K562 (cell line): Measurements from ENCODE around the gene ADAMTS14. TPM values are rescaled to one million over a fixed set of nuclear protein-coding genes. Genes with fewer than 3 reads are reported as not detected.
A peak's percentile ranks its signal among the peaks of the same experiment; 100 is the strongest.

Experiments used
- ATAC-seq: fragments of 200-7000 bp; cut with Tn5 transposase; 3 replicates; pipeline ENCODE4 v1.9.1; 2020; ENCODE audit warnings: moderate library complexity
- BruUV-seq: library from RNA; stranded (reverse); fragments of 400-500 nt; replicated peaks from 2 replicates; lab custom pipeline; 2021; lab: Mats Ljungman, UMichigan
- CTCF ChIA-PET: fragments of 300-600 bp; formaldehyde crosslinking; extraction: SDS; loops from one replicate; lab custom pipeline; 2021; ENCODE audit warnings: low intra/inter-chr PET ratio; lab: Yijun Ruan, JAX
- POLR2A ChIA-PET: fragments of 300-600, 350-650 bp; sonication (Branson Sonifier 250); formaldehyde crosslinking; extraction: SDS; loops from one replicate; lab custom pipeline; 2021; ENCODE audit warnings: antibody characterized with exemption, inconsistent platforms; lab: Yijun Ruan, JAX
- DNase-seq, 4 experiments: peaks; one replicate each; pipeline versions ENCODE4 v3.0.0 to v3.0.0-alpha.2; 2011 to 2018; ENCODE audit warnings: low spot score in 3 of 4, mixed read lengths in 3 of 4; ENCODE audit errors: extremely low read depth in 1 of 4
- FAIRE-seq: peaks from 2 replicates; lab custom pipeline; 2011; peaks lifted over from hg19 to GRCh38; lab: Jason Lieb, UNC
- H2AFZ ChIP-seq: 2 replicates; pipeline ENCODE4 v1.6.0; 2011; ENCODE audit warnings: low read depth, low read length, control low read depth, inconsistent platforms
- H3K27ac ChIP-seq: fragments of 200-600 bp; 3 replicates; pipeline ENCODE4 v1.8.0; 2011; ENCODE audit warnings: low read depth, mild to moderate bottlenecking, control low read depth, inconsistent platforms, low read length, moderate library complexity, mixed read lengths; ENCODE audit errors: extremely low read depth
- H3K27me3 ChIP-seq, 2 experiments: fragments of 300-600 bp in 1 of 2; 2 replicates in 1 of 2; 3 replicates in 1 of 2; pipeline versions ENCODE4 v1.6.0 to v1.8.0; 2011; ENCODE audit warnings: inconsistent platforms in 2 of 2, low read length in 2 of 2, mild to moderate bottlenecking in 1 of 2, mixed read lengths in 1 of 2, moderate library complexity in 1 of 2; ENCODE audit not compliant: control insufficient read depth in 2 of 2, insufficient read depth in 2 of 2
- H3K36me3 ChIP-seq: fragments of 300-600 bp; 3 replicates; pipeline ENCODE4 v1.8.0; 2011; ENCODE audit warnings: mild to moderate bottlenecking, low read length, inconsistent platforms; ENCODE audit not compliant: control insufficient read depth, insufficient read depth
- H3K4me1 ChIP-seq, 2 experiments: fragments of 200-600 bp in 1 of 2; replicated peaks in 1 of 2; 2 replicates in 1 of 2; 3 replicates in 1 of 2; pipeline versions ENCODE4 v1.5.1 to v1.8.0; 2011; ENCODE audit warnings: inconsistent platforms in 2 of 2, low read length in 2 of 2, mild to moderate bottlenecking in 1 of 2, mixed read lengths in 1 of 2, moderate library complexity in 1 of 2; ENCODE audit not compliant: control insufficient read depth in 2 of 2, insufficient read depth in 2 of 2
- H3K4me2 ChIP-seq: 2 replicates; pipeline ENCODE4 v1.6.1; 2011; ENCODE audit warnings: low read length, control low read depth, inconsistent platforms, mixed read lengths; ENCODE audit not compliant: insufficient read depth
- H3K4me3 ChIP-seq: fragments of 200-600 bp; sonication (generic), shearing (Covaris generic); 2 replicates; pipeline ENCODE4 v1.5.1; 2016; ENCODE audit warnings: control low read depth, inconsistent platforms
- H3K79me2 ChIP-seq: fragments of 200-600 bp; 3 replicates; pipeline ENCODE4 v1.8.0; 2011; ENCODE audit warnings: low read length, inconsistent platforms; ENCODE audit not compliant: control insufficient read depth, insufficient read depth
- H3K9ac ChIP-seq, 2 experiments: 2 replicates each; pipeline versions ENCODE4 v1.6.0 to v1.6.1; 2011; ENCODE audit warnings: low read depth in 2 of 2, low read length in 2 of 2, control low read depth in 1 of 2, inconsistent platforms in 1 of 2, mild to moderate bottlenecking in 1 of 2, mixed read lengths in 1 of 2; ENCODE audit not compliant: insufficient read depth in 1 of 2
- H3K9me1 ChIP-seq: one replicate; pipeline ENCODE4 v1.6.0; 2011; ENCODE audit warnings: inconsistent platforms, mild to moderate bottlenecking, low read length, moderate library complexity; ENCODE audit not compliant: control insufficient read depth, insufficient read depth
- H3K9me3 ChIP-seq: replicated peaks from 2 replicates; pipeline ENCODE4 v1.5.1; 2011; ENCODE audit warnings: low read depth, low read length, inconsistent platforms; ENCODE audit not compliant: control insufficient read depth, insufficient read depth
- H4K20me1 ChIP-seq: replicated peaks from 2 replicates; pipeline ENCODE4 v1.6.1; 2011; ENCODE audit warnings: low read length, inconsistent platforms, mixed read lengths; ENCODE audit not compliant: control insufficient read depth, insufficient read depth
- ARID4B ChIP-seq: sonication (generic); formaldehyde crosslinking; IDR thresholded peaks from 2 replicates; pipeline ENCODE4 v1.8.0; 2022; ENCODE audit warnings: mild to moderate bottlenecking, missing genetic modification reagents
- BRD4 ChIP-seq: fragments of 200-600 bp; sonication (generic); IDR thresholded peaks from 2 replicates; pipeline ENCODE4 v1.6.1; 2017; ENCODE audit warnings: inconsistent platforms
- BRD9 ChIP-seq: fragments of 450-650 bp; IDR thresholded peaks from 2 replicates; pipeline ENCODE4 v1.6.1; 2018; ENCODE audit warnings: low read depth; ENCODE audit not compliant: partially characterized antibody
- CEBPG ChIP-seq, 3 experiments: fragments of 200-800 bp in 1 of 3; sonication (Bioruptor generic) in 1 of 3; sonication (generic) in 1 of 3; formaldehyde crosslinking in 1 of 3; IDR thresholded peaks in 2 of 3; conservative IDR thresholded peaks in 1 of 3; 2 replicates each; pipeline versions ENCODE4 v1.6.1 to v1.8.0; 2016 to 2022; ENCODE audit warnings: missing compliant biosample characterization in 2 of 3, missing genetic modification characterization in 2 of 3, mild to moderate bottlenecking in 1 of 3, missing genetic modification reagents in 1 of 3
- CTCF ChIP-seq, 3 experiments: IDR thresholded peaks in 2 of 3; conservative IDR thresholded peaks in 1 of 3; 2 replicates each; pipeline ENCODE4 v1.5.1; 2011 to 2012; ENCODE audit warnings: low read length in 3 of 3, mild to moderate bottlenecking in 3 of 3, control low read depth in 2 of 3, improper control_type of control experiment in 1 of 3, inconsistent platforms in 1 of 3, low read depth in 1 of 3, mixed read lengths in 1 of 3, moderate library complexity in 1 of 3; ENCODE audit not compliant: insufficient read depth in 2 of 3
- DIDO1 ChIP-seq: fragments of 450-650 bp; IDR thresholded peaks from 2 replicates; pipeline ENCODE4 v1.6.1; 2016; ENCODE audit warnings: low read depth, missing biosample characterization, missing genetic modification characterization
- HMGN3 ChIP-seq: IDR thresholded peaks from 2 replicates; pipeline ENCODE4 v1.6.1; 2011; ENCODE audit warnings: borderline replicate concordance, low read depth, mild to moderate bottlenecking, mixed read lengths, low read length; ENCODE audit not compliant: insufficient read length; ENCODE audit errors: extremely low read depth
- NFXL1 ChIP-seq: fragments of 450-650 bp; formaldehyde crosslinking; IDR thresholded peaks from 2 replicates; pipeline ENCODE4 v1.4.0; 2021; ENCODE audit warnings: mild to moderate bottlenecking
- RBBP5 ChIP-seq: fragments of 200-600 bp; sonication (generic); IDR thresholded peaks from 2 replicates; pipeline ENCODE4 v1.6.1; 2012; ENCODE audit warnings: borderline replicate concordance, mild to moderate bottlenecking, low read length, control low read depth, inconsistent platforms; ENCODE audit not compliant: insufficient read depth, poor library complexity, severe bottlenecking
- RBFOX2 ChIP-seq: fragments of 200-400 bp; formaldehyde crosslinking; IDR thresholded peaks from 2 replicates; pipeline ENCODE4 v1.6.1; 2017; ENCODE audit warnings: low read depth, mild to moderate bottlenecking, low read length, moderate library complexity
- SMC3 ChIP-seq: conservative IDR thresholded peaks from 2 replicates; pipeline ENCODE4 v1.6.1; 2011; ENCODE audit warnings: low read depth, low read length, improper control_type of control experiment; ENCODE audit not compliant: insufficient read depth
- TGIF2 ChIP-seq: sonication (generic); formaldehyde crosslinking; IDR thresholded peaks from 2 replicates; pipeline ENCODE4 v1.8.1; 2022; ENCODE audit warnings: mild to moderate bottlenecking, missing genetic modification reagents, moderate library complexity
- TRIM28 ChIP-seq: fragments of 450-650 bp; IDR thresholded peaks from 2 replicates; pipeline ENCODE4 v1.6.1; 2017
- ZNF184 ChIP-seq: sonication (generic); formaldehyde crosslinking; IDR thresholded peaks from 2 replicates; pipeline ENCODE4 v1.5.0; 2020; ENCODE audit warnings: missing genetic modification reagents
- WGBS: fragments of 100-300 bp; shearing (Covaris generic); methylation state at CpG from one replicate; pipeline ENCODE4 v1.1.6; 2016; ENCODE audit warnings: low coverage, mixed read lengths; ENCODE audit not compliant: insufficient coverage; ENCODE audit errors: missing lambda C conversion rate; 5-methylcytosine and 5-hydroxymethylcytosine counted together
- in situ Hi-C: fragments of 300-500 bp; cut with MboI; formaldehyde crosslinking; loops from 4 replicates; pipeline ENCODE4 v1.15.0; 2018; ENCODE audit warnings: inconsistent platforms, mixed read lengths
- intact Hi-C: fragments of 100-400 bp; cut with micrococcal nuclease; formaldehyde crosslinking; loops from 2 replicates; pipeline ENCODE4 v1.14.2; 2022
- polyA plus RNA-seq, 8 experiments: library from polyadenylated mRNA; depleted of rRNA in 4 of 8; stranded (reverse) in 5 of 8; unstranded in 3 of 8; fragments of >200 nt; fragmentation: Nextera tagmentation in 2 of 8; fragmentation: Illumina TruSeq in 1 of 8; extraction: Ambion mirVana in 2 of 8; extraction: Trizol in 1 of 8; gene quantifications; 2 replicates each; pipeline versions ENCODE4 v1.2.1 to v1.2.3, GENCODE V29; 2011 to 2014; ENCODE audit warnings: inconsistent platforms in 1 of 8, missing spikeins in 1 of 8
- total RNA-seq, 7 experiments: library from RNA; depleted of rRNA in 6 of 7; stranded (reverse); fragments of >200 nt in 6 of 7; fragmentation: Illumina TruSeq in 2 of 7; extraction: Trizol in 2 of 7; gene quantifications; 2 replicates each; pipeline versions ENCODE4 v1.2.1 to v1.2.3, GENCODE V29; 2011 to 2021; ENCODE audit warnings: low replicate concordance in 1 of 7

Gene ADAMTS14
- total and polyA plus RNA-seq, 9 of the 15 experiments (the other 6 are each of a cell fraction or from before 2014, with no cell fraction given) = 0.04 to 37.4 (median 15.9) TPM

- peak in 3 of 4 experiments; percentile 39 to 50 (median 49) for DNase-seq
- WGBS = 83% methylated on average over 17 of the region's 17 CpGs
- H3K27me3 ChIP-seq = no peaks in the 10 kb centered on the region
- ChIA-PET POLR2A (interaction anchor here (1.1 kb wide), 1 partner anchor 11 kb away, joined by 5 read pairs; no protein-coding TSS in a partner anchor), CTCF (interaction anchor here (0.7 kb wide), 1 partner anchor 1569 kb away, joined by 3 read pairs; no protein-coding TSS in a partner anchor)
- H3K79me2 ChIP-seq = peaks cover 41% of the 10 kb centered on the region
- H2AFZ ChIP-seq = no peak overlapping the region
- no peaks in the 10 kb centered on the region for H3K9me1 ChIP-seq
- no peak for FAIRE-seq
- H4K20me1 ChIP-seq = no peaks in the 10 kb centered on the region
- peak overlapping the region; percentile 75 for H3K27ac ChIP-seq
- H3K4me2 ChIP-seq = peak overlapping the region; percentile 16; the same call in 1 of the 2 replicates
- peak overlapping the region; percentile 60 to 79 for H3K9ac ChIP-seq
- no peak overlapping the region for H3K4me3 ChIP-seq
- peak; percentile 12 for ATAC-seq
- H3K4me1 ChIP-seq = peaks cover 55 to 57% of the 10 kb centered on the region in 2 experiments
- BruUV-seq = no TSS peak
- intact Hi-C loops = no loop called here
- in situ Hi-C loops = no loop called here
- H3K36me3 ChIP-seq = peaks cover 78% of the 10 kb centered on the region
- H3K9me3 ChIP-seq = no peaks in the 10 kb centered on the region
- TF ChIP-seq HMGN3 = no peak
- no peak for TF ChIP-seq DIDO1 (tag)
- peak; percentile 53 for TF ChIP-seq RBFOX2
- no peak for TF ChIP-seq BRD9
- TF ChIP-seq RBBP5 = no peak
- 0 out of 6 replicates have a peak, but pooled peaks of 2 of the 3 experiments have one; percentile 3 to 4 for TF ChIP-seq CTCF (IDR thresholded peaks at IDR 0.05 in 2 of 3, conservative IDR thresholded peaks at IDR 0.05 in 1 of 3; ENCODE audit: insufficient read depth in 2 of 3, low read depth in 1 of 3, low read length in 3 of 3)
- TF ChIP-seq NFXL1 (CRISPR knock-in tag) = no peak
- TF ChIP-seq SMC3 = no peak; the same call in 1 of the 2 replicates
- peak; percentile 12; the same call in 1 of the 2 replicates for TF ChIP-seq BRD4
- TF ChIP-seq TGIF2 (CRISPR knock-in tag) = no peak
- TF ChIP-seq ZNF184 (CRISPR knock-in tag) = no peak
- TF ChIP-seq CEBPG (CRISPR knock-in tag; IDR thresholded peaks at IDR 0.05) = no peak
- TF ChIP-seq CEBPG (tag; conservative IDR thresholded peaks at IDR 0.05 in 1 of 2, IDR thresholded peaks at IDR 0.05 in 1 of 2) = no peak
- no peak for TF ChIP-seq TRIM28
- no peak for TF ChIP-seq ARID4B (CRISPR knock-in tag)
These were observed 71.1 kb downstream of the ADAMTS14 start for GRCh38 chr10:70743430-70743788.
